ENCODE results near the gene RHOU. TPM values are rescaled to one million over a fixed set of nuclear protein-coding genes. Genes with fewer than 3 reads are reported as not detected.

RHOU gene
- total RNA-seq, 2 experiments from 2014 or later, result 0.61 to 4.5 TPM

DNA sequence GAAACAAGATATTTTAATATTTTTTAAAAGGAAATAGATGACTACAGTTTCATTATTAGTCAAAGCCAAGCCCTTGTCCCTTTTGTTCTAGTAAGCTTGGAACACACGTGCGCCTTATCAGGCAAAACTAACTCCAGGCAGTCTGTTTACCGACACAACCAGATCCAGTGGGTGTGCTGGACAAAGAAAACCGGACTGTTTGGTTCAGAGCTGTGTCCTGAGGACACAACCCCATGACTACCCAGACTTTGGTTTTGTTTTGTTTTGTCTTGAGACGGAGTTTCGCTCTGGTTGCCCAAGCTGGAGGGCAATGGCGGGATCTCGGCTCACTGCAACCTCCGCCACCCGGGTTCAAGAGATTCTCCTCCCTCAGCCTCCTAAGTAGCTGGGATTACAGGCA is 13.9 kb upstream of the RHOU start:
- Mint-ChIP-seq H3K27me3 (peaks cover 15% of the 10 kb centered on the region), H3K4me3 (no peak overlapping the region), H3K36me3 (no peaks in the 10 kb centered on the region), H3K4me1 (no peaks in the 10 kb centered on the region), H3K27ac (no peak overlapping the region), H3K9me3 (ENCODE audit: low read depth) (no peaks in the 10 kb centered on the region)
- CTCF ChIA-PET, result no interaction called here
- ATAC-seq (no peak), DNase-seq (no peak)

- CTCF ChIA-PET, result no interaction called here
- DNase-seq (no peak), ATAC-seq (no peak)
- Mint-ChIP-seq H3K36me3 (no peaks in the 10 kb centered on the region), H3K9me3 (ENCODE audit: low read depth) (no peaks in the 10 kb centered on the region), H3K27me3 (peaks cover 15% of the 10 kb centered on the region), H3K4me1 (no peaks in the 10 kb centered on the region), H3K27ac (no peak overlapping the region), H3K4me3 (no peak overlapping the region)
Observed at GRCh38 chr1:228723287-228723686, 12.0 kb upstream of the RHOU start.

GRCh38 chr1:228723921-228724320 is 11.4 kb upstream of the RHOU start:
- Mint-ChIP-seq H3K4me3 (no peak overlapping the region), H3K4me1 (no peaks in the 10 kb centered on the region), H3K27ac (no peak overlapping the region), H3K9me3 (ENCODE audit: low read depth) (no peaks in the 10 kb centered on the region), H3K36me3 (no peaks in the 10 kb centered on the region), H3K27me3 (peaks cover 16% of the 10 kb centered on the region)
- no peak for DNase-seq
- CTCF ChIA-PET, result no interaction called here
- ATAC-seq, result no peak

GRCh38 chr1:228725178-228725577 is 10.1 kb upstream of the RHOU start:
- no peak overlapping the region for H3K27ac Mint-ChIP-seq
- no peaks in the 10 kb centered on the region for H3K4me1 Mint-ChIP-seq
- ATAC-seq, result no peak

GRCh38 chr1:228727681-228728171 is 7.6 kb upstream of the RHOU start:
- CTCF ChIA-PET, result interaction anchor here (1.0 to 1.9 kb wide), 2 partner anchors 15 to 500 kb away, joined by 3 to 4 read pairs; no protein-coding TSS in a partner anchor
- no peak overlapping the region for H3K4me3 Mint-ChIP-seq
- peaks cover 47% of the 10 kb centered on the region for H3K27me3 Mint-ChIP-seq
- no peaks in the 10 kb centered on the region for H3K4me1 Mint-ChIP-seq
- no peaks in the 10 kb centered on the region for H3K36me3 Mint-ChIP-seq
- H3K27ac Mint-ChIP-seq, result no peak overlapping the region
- no peak for ATAC-seq
- H3K9me3 Mint-ChIP-seq (ENCODE audit: low read depth), result no peaks in the 10 kb centered on the region
- no peak for DNase-seq

More at GRCh38 chr1:228725178-228725577, 10.1 kb upstream of the RHOU start:
- CTCF ChIA-PET, result interaction anchor here (1.5 kb wide), 1 partner anchor 9 kb away, joined by 5 read pairs; the partner anchor contains the start of gene RHOU
- no peaks in the 10 kb centered on the region for H3K36me3 Mint-ChIP-seq
- no peak for DNase-seq
- H3K9me3 Mint-ChIP-seq (ENCODE audit: low read depth), result no peaks in the 10 kb centered on the region
- H3K27me3 Mint-ChIP-seq, result peaks cover 27% of the 10 kb centered on the region
- no peak overlapping the region for H3K4me3 Mint-ChIP-seq

- peaks cover 67% of the 10 kb centered on the region for H3K27me3 Mint-ChIP-seq
Observed at GRCh38 chr1:228732426-228732825, 2.9 kb upstream of the RHOU start.

DNA sequence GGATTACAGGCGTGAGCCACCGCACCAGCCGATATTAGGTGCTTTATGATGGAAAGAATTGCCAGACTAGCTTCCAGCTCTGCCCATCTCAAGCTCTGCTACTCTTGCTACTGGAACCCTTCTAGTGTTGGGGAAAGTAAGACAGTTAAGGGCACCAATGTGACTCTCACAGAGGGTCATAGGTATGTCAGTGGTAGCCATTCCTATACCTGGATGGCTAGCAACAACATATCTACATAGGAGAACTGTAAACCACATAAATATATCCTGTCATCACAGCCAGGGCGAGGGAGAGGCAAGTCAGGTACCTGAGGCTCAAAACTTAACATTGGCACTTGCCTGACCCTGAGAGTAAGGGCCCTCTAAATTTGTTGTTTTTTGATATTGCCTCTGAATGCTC is 1.7 kb upstream of the RHOU start:
- Mint-ChIP-seq H3K4me1 (peaks cover 10% of the 10 kb centered on the region), H3K27ac (no peak overlapping the region), H3K4me3 (no peak overlapping the region), H3K9me3 (ENCODE audit: low read depth) (no peaks in the 10 kb centered on the region), H3K36me3 (no peaks in the 10 kb centered on the region), H3K27me3 (peaks cover 66% of the 10 kb centered on the region)
- CTCF ChIA-PET, result interaction anchor here (1.2 to 3.3 kb wide), 5 partner anchors 7 to 493 kb away, joined by 3 to 41 read pairs (median 5); no protein-coding TSS in a partner anchor
- no peak for DNase-seq
- no peak for ATAC-seq

More at GRCh38 chr1:228732426-228732825, 2.9 kb upstream of the RHOU start:
- ATAC-seq (no peak), DNase-seq (no peak)
- Mint-ChIP-seq H3K4me3 (no peak overlapping the region), H3K36me3 (no peaks in the 10 kb centered on the region), H3K27ac (no peak overlapping the region), H3K4me1 (peaks cover 10% of the 10 kb centered on the region), H3K9me3 (ENCODE audit: low read depth) (no peaks in the 10 kb centered on the region)
- CTCF ChIA-PET, result interaction anchor here (0.7 kb wide), 1 partner anchor 68 kb away, joined by 3 read pairs; no protein-coding TSS in a partner anchor

DNA sequence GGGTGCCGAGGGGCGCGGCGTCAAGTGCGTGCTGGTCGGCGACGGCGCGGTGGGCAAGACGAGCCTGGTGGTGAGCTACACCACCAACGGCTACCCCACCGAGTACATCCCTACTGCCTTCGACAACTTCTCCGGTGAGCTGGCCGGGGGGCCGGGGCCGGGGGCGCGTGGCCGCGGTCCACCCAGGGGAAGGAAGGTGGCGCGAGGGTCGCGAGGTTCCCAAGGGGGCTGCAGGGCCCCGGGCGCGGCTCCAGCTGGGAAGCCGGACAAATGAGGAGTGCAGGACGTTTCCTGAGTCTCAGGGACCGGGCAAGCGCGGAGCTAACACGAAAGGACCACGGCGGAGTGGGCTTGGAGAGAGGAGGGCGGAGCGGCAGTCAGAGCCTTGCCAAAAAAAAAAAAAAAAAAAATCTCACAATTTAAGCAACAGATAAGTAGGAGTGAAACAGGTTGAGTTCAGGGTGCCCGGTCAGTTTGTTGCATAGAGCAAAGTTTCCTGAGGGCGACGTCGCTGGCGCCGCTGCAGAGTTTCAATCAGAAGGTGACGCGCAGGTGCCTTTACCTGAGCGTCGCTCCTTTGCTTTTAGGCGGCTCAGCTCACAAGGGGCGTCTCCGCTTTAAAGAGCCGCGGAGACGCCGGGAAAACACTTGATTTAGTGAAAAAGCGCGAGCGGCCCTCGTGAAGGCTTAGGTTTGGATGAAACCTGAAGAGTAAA is 750 bp downstream of the RHOU start:
- DNase-seq (peak; percentile 47), ATAC-seq (no peak)
- CTCF ChIA-PET, result interaction anchor here (0.6 to 3.3 kb wide), 28 partner anchors 15 to 523 kb away, joined by 3 to 41 read pairs (median 5); no protein-coding TSS in a partner anchor
- H3K36me3 Mint-ChIP-seq, result peaks cover 4% of the 10 kb centered on the region
- H3K27me3 Mint-ChIP-seq, result peaks cover 50% of the 10 kb centered on the region
- peak overlapping the region; percentile 77 for H3K4me3 Mint-ChIP-seq
- peaks cover 10% of the 10 kb centered on the region for H3K4me1 Mint-ChIP-seq
- H3K9me3 Mint-ChIP-seq (ENCODE audit: low read depth), result no peaks in the 10 kb centered on the region
- no peak overlapping the region for H3K27ac Mint-ChIP-seq

GRCh38 chr1:228736844-228737445 is 1.7 kb downstream of the RHOU start:
- CTCF ChIA-PET, result interaction anchor here (0.9 to 3.3 kb wide), 10 partner anchors 14 to 522 kb away, joined by 3 to 41 read pairs (median 6); no protein-coding TSS in a partner anchor
- peaks cover 42% of the 10 kb centered on the region for H3K27me3 Mint-ChIP-seq
- DNase-seq, result no peak
- no peak for ATAC-seq
- H3K4me3 Mint-ChIP-seq, result no peak overlapping the region
- no peaks in the 10 kb centered on the region for H3K9me3 Mint-ChIP-seq (ENCODE audit: low read depth)
- H3K36me3 Mint-ChIP-seq, result peaks cover 4% of the 10 kb centered on the region
- H3K4me1 Mint-ChIP-seq, result peaks cover 10% of the 10 kb centered on the region
- no peak overlapping the region for H3K27ac Mint-ChIP-seq

- Mint-ChIP-seq H3K4me3 (no peak overlapping the region), H3K9me3 (ENCODE audit: low read depth) (no peaks in the 10 kb centered on the region), H3K27me3 (peaks cover 38% of the 10 kb centered on the region), H3K27ac (no peak overlapping the region), H3K36me3 (peaks cover 9% of the 10 kb centered on the region), H3K4me1 (peaks cover 11% of the 10 kb centered on the region)
- DNase-seq (no peak), ATAC-seq (no peak)
- CTCF ChIA-PET, result interaction anchor here (0.8 to 1.3 kb wide), 3 partner anchors 11 to 67 kb away, joined by 3 to 5 read pairs (median 4); no protein-coding TSS in a partner anchor
Observed at GRCh38 chr1:228737601-228738041, 2.3 kb downstream of the RHOU start.

- Mint-ChIP-seq H3K9me3 (ENCODE audit: low read depth) (no peaks in the 10 kb centered on the region), H3K27me3 (peaks cover 18% of the 10 kb centered on the region)
- no peak for ATAC-seq
Observed at GRCh38 chr1:228739826-228740225, 4.5 kb downstream of the RHOU start.

GRCh38 chr1:228740543-228741317 is 5.5 kb downstream of the RHOU start:
- H3K36me3 Mint-ChIP-seq, result peaks cover 21% of the 10 kb centered on the region
- H3K4me3 Mint-ChIP-seq, result no peak overlapping the region
- CTCF ChIA-PET, result no interaction called here

More at GRCh38 chr1:228739826-228740225, 4.5 kb downstream of the RHOU start:
- Mint-ChIP-seq H3K36me3 (peaks cover 20% of the 10 kb centered on the region), H3K4me3 (no peak overlapping the region), H3K27ac (no peak overlapping the region), H3K4me1 (peaks cover 11% of the 10 kb centered on the region)
- DNase-seq, result no peak
- CTCF ChIA-PET, result no interaction called here

More at GRCh38 chr1:228740543-228741317, 5.5 kb downstream of the RHOU start:
- Mint-ChIP-seq H3K27me3 (peaks cover 17% of the 10 kb centered on the region), H3K4me1 (peaks cover 11% of the 10 kb centered on the region), H3K27ac (no peak overlapping the region), H3K9me3 (ENCODE audit: low read depth) (no peaks in the 10 kb centered on the region)
- ATAC-seq, result no peak
- no peak for DNase-seq
